GM19043 (cell line): ENCODE data around the gene AZGP1.
"Not testable (repeated sequence)": the region's sequence is repeated elsewhere in the genome, so short reads cannot be mapped to it uniquely, and the experiment has no call there.

Experiments
- ATAC-seq: cut with Tn5 transposase; IDR thresholded peaks from one replicate; pipeline ENCODE4 v1.9.1; 2021; ENCODE audit warnings: low read depth; ENCODE audit not compliant: unreplicated experiment

The AZGP1 gene

DNA sequence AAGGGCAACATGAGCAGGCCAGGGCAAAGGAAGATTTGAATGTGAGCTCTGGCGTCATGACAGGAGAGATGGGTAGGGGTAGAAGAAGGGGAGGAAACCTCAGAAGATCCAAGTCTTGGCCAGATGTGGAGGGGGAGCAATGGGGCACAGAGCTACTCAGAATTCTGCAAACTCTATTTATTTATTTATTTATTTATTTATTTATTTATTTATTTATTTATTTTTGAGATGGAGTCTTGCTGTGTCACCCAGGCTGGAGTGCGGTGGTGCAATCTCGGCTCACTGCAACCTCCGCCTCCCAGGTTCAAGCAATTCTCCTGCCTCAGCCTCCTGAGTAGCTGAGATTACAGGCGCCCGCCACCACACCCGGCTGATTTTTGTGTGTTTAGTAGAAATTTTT, 21.2 kb downstream of the AZGP1 start:
- not testable (repeated sequence) for ATAC-seq

DNA sequence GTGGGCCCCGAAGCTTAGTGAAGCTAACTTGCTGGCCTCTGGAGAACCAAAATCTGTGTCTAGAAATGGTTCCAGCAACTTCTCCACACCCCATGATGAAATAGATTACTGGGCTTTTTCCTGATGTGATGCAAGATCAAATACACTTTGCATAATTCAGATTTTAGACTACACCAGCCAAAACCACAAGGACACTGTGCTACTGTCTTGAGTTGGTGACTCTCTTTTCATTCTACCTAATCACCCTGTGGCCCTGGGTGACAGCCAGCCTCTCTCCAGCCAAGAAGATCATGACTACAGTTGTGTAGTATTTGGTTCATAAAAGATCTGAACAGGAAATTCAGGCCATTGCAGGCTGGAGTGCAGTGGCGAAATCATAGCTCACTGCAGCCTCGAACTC, 22.2 kb downstream of the AZGP1 start:
- no peak for ATAC-seq

DNA sequence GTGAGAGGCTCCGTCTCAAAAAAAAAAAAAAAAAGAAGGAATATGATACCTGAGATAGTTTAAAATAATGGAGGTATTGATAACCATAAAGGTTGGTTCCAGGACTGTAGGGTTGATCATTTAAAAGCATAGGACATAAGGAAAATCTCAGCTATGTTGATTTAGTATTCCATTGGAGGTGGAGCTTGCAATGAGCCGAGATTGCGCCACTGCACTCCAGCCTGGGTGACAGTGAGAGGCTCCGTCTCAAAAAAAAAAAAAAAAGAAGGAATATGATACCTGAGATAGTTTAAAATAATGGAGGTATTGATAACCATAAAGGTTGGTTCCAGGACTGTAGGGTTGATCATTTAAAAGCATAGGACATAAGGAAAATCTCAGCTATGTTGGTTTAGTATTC, 23.2 kb downstream of the AZGP1 start:
- ATAC-seq: not testable (repeated sequence)

DNA sequence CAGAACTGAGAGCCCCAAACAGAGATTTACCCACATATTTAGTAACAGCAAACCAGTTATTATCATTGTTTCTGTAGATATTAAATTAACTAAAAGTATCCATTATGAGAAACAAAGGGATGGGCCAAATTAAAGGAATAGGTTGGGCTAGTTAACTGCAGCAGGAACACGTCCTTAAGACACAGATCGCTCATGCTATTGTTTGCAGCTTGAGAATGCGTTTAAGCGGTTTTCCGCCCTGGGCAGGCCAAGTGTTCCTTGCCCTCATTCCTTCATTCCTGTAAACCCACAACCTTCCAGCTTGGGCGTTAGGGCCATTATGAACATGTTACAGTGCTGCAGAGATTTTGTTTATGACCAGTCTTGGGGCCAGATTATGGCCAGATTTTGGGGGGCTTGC, 25.0 kb downstream of the AZGP1 start:
- ATAC-seq: not testable (repeated sequence)

DNA sequence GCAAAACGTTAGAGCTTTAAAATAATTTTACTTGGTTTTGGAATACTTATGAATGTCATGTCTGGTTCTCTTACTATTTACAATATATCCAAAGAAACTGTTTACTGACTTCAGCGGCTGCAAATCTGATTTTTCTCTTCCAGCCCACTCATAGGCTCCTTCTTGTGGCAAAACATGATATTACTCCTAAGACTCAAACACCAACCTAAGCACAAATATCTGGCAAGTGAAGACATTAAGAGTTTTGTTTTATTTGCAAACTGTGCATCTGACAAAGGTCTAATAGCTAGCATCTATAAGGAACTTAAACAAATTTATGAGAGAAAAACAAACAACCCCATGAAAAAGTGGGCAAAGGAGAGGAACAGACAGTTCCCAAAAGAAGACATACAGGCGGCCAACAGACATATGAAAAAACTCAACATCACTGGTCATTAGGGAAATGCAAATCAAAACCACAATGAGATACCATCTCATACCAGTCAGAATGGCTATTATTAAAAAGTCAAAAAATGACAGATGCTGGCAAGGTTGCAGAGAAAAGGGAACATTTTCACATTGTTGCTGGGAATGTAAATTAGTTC, 26.1 kb downstream of the AZGP1 start:
- ATAC-seq: no peak

DNA sequence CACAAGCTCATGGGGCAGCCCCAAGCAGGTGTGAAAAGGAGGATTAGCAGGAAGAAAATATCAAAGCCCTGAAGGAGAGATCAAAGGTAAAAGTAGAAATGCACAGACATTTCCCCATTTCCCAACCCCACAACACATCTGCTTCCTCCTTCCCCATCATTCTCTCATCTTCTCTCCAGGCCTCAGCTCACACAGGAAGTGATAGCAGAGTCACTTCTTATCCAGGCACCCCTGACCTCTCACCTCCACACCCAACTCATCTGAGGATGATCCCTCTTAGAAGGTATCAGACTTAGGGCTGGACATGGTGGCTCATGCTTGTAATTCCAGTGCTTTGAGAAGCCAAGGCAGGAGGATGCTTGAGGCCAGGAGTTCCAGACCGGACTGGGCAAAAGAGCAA, 28.2 kb downstream of the AZGP1 start:
- ATAC-seq: no peak

DNA sequence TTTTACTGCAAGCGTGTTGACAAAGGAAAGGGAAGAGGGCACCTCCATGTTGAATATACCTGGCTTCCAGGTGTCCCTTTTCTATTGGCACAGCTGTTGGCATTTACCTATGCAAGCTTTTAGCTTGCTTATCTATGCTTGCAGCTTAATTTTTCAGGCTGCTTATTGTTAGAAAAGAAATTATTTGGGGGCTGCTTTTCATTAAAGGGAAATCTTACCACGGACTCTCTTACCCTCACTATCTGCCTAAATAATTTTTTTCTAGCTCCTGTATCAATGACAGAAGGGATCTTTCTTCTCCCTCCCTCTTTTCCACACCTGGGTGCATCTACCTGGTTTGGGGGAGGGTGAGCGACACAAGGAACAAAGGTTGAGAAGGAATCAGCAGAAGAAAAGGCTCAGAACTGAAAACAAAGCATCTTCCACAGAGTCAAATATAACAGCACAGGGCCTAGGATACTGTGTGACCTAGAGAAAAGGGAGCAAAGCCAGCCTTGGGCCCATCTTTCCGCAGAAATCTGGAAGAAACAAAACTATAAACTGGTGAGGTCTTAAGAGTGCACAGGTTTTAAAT, 31.2 kb downstream of the AZGP1 start:
- ATAC-seq: no peak

DNA sequence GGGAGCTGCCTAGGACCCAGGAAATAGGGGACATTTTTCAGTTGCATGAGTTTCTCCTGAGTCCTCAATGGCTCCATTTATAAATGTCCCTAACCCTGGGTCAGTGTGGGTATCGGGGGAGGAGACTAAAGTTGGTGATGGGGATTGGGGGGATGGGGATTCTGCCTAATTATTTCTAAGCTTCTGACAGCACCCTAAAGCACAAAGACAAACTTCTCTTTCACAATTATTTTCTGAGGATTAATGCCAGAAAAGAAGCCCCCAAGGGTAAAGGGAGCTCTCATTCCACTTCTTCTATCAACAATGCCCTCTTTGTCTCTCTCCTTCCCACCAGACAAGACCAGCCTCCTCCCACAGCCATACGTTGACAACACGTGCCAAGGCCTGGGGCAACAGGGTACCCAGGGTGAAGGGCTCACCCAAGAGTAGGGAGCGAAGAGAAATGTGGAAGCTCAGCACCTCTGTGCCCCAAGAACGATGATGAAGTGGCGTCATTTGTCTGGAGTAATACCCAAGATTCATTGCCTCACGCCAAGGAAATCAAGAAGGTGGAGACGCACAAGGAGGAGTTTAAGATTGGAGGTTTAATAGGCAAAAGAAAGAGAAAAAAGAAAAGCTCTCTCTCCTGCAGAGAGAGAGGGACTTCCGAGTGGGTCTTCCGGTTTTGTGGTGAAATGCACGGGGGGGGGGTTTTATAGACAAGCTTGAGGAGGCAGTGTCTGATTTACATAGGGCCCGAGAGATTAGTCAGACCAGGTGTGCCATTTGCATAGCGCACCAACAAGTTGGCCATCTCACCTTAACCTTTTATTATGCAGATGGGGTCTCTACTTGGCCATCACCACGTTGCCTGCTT, 32.0 kb downstream of the AZGP1 start:
- no peak for ATAC-seq

DNA sequence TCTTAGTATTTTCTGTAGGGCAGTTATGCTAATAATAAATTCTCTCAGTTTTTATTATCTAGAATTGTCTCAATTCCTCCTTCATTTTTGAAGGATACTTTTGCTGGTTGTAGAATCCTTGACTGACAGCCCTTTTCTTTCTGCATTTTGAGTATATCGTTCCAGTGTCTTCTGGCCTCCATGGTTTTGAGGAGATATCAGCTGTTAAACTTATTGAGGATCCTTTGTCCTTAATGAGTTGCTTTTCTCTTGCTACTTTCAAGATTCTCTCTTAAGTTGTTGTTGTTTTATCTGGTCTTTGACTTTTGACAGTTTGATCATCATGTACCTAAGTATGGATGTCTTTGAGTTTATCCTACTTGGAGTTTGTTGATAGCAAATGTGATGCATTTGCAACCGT, 37.5 kb downstream of the AZGP1 start:
- no peak for ATAC-seq

DNA sequence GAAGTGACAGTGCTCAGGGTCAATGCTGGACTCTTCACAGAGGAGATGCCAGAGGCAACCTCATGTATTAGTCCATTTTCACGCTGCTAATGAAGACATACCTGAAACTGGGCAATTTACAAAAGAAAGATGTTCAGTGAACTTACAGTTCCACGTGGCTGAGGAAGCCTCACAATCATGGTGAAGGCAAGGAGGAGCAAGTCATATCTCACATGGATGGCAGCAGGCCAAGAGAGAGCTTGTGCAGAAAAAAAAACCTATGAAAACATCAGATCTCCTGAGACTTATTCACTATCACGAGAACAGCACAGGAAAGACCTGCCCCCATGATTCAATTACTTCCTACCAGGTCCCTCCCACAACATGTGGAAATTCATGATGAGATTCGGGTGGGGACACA, 40.8 kb downstream of the AZGP1 start:
- not testable (repeated sequence) for ATAC-seq

DNA sequence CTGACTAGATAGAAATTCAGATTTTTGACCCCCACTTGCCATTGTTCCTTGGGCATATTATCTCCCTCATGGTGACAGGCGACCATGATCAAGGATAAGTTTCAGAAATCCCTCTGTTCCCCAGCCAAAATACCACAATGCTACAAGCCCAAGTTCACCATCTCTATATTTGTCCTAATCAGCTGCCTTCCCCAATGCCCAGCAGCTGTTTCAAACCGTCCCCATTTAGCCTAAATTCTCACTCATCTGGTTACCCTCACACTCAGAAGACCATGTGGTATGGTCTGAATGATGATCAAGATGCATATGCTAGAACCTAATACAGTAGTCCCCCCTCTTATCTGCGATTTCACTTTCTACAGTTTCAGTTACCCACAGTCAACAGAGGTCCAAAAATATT, 45.5 kb downstream of the AZGP1 start:
- no peak for ATAC-seq

DNA sequence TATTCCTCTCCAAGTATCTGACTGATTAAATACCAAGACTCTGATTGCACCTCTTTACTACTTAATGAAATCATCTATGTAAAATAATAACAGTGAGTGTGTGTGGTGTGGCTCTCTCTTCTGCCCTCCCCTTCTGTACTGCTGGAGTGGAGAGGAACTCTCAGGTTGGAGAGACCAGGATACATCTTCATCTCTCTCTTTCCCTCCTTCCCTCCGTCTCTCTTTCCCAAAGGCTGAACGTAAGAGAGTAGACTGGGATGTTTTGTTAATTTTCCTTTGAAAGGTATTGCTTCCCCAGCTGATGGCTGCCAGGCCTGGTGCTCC, 46.1 kb downstream of the AZGP1 start:
- ATAC-seq: no peak

DNA sequence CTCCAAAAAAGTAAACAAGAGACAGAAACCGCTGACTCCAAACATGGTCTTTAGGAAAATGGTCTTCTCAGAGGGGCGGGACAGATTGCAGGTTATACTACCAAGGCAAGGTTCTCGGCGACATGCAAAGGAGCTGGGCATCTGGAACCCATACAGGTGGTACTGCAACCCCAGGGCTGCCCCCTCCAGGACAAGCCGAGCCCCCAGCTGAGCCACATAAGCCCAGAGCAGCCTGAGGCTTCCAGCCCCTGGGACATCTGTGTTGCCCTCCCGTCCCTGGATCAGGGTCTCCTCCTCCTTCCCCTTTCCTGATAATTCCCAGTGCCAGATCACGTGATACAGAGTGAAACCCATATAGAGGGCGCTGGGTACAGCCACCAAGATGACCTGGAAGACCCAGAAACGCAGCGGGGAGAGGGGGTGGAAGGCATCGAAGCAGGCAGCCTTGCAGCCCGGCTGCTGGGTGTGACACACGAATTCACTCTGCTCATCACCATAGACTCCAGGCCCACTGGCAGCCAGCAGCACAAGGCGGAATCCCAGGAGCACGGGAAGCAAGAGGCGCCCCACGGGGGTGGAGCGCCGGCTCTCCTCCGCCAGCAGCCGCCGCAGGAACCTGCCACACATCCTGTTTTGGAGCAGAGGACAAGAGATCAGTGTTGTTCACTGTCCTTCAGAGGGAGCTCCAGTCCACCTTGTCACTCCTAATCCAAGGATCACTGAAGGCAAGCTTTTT, 46.7 kb downstream of the AZGP1 start, which contains the start of gene GJC3:
Gene GJC3, minus strand, starts transcription at position 627 of the 736 bp plus-strand sequence. Its CDS starts 0 bp downstream, at position 627.
- no peak for ATAC-seq

DNA sequence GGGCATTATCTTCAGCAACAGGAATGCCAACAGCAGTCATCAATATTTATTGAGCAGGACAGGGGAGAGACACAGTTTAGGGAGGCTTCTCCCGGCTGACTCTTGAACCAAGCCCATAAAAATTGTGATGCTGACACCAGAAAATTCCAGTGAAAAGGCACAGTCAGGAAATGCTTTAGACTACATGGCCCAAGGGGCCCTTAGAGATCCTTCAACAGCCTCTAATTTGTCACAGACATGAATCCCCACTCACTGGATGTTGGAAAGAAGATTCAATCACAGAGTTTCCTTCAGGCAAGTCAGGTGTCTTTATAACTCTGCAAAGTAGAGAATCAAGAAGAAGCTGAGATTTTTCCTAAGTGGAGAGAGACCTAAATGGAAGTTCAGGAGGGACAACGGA, 47.6 kb downstream of the AZGP1 start:
- no peak for ATAC-seq

DNA sequence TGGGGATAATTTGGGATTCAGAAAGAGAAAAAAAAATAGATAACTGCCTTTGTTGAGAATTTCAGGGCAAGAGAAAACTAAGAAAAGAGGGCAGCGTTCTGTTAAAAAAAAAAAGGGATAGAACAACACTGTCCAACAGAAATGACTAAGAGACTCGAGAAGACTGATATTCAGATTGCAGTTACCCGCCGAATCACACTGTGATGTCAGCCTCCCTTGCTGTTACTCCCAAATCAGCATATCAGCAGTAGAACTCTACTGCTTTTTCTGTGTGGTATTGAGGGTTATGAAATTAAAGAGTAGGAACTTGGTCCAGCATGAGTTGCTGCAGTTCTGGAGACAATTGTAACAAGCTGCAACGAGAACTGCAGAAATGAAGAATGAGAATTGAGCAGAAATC, 48.3 kb downstream of the AZGP1 start:
- no peak for ATAC-seq

DNA sequence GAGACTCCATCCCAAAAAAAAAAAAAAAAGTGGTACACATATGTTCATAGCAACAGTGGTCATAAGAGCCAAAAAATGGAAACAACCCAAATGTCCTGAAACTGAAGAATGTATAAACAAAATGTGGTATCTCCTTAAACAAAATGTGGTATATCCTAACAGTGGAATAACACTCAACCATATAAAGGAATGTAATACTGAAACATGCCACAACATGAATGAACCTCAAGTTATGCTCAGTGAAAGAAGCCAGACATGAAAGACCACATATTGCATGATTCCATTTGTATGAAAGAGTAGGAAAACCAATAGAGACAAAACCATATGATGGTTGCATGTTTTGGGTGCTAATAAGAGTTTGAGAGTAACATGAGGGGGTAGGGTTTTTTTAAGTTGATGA, 49.5 kb downstream of the AZGP1 start:
- no peak for ATAC-seq

DNA sequence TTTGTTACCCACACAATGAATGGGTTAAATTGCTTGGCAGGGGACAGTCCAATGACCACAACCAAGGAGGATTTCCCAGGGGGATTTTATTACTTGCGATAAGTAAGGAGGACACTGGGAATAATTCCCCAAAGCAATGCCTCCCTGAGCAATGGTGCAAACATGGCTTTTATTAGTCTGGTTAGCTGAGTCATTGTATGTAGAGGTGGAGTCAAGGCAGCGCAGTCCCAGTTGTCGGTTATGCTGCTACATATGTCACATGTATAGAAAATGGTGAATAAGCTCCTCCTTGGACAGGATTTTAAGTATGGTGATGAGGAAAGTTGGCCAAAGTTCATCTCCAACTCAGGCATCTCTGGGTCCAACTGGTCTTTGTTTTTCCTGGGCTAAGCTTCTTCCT, 52.6 kb downstream of the AZGP1 start:
- ATAC-seq: no peak

DNA sequence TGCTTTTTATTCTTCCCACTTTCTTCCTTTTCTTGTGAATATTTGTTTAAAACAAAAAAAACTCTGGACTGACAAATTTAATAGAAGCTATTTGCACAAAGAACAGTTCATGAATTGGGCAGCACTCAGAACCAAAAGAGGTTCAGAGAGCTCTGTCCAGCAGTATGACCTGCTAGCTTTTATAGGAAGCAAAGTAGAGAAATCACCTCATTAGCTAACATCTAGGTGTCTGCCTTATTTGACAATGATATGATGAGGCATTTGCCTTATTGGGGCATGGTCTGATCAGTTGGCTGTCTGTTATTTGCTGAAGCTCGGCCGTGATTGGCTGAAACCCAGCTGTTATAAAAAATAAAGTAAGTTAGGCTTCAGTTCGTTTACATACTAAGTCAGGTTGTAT, 55.7 kb downstream of the AZGP1 start:
- ATAC-seq: no peak

DNA sequence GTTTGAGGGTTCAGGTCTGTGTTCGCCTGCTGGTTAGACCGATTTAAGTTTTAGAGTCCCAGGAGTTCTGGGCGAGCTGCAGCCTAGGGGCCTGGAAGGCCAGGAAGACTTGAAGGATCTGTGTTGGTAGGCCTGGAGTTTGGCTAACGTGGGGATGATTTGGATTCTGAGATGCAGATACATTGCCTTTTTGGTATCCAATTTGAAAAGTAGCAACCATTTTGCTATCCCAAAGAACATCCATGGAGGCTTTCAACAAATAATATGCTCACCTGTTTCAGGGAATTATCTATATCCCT, 56.1 kb downstream of the AZGP1 start:
- no peak for ATAC-seq

DNA sequence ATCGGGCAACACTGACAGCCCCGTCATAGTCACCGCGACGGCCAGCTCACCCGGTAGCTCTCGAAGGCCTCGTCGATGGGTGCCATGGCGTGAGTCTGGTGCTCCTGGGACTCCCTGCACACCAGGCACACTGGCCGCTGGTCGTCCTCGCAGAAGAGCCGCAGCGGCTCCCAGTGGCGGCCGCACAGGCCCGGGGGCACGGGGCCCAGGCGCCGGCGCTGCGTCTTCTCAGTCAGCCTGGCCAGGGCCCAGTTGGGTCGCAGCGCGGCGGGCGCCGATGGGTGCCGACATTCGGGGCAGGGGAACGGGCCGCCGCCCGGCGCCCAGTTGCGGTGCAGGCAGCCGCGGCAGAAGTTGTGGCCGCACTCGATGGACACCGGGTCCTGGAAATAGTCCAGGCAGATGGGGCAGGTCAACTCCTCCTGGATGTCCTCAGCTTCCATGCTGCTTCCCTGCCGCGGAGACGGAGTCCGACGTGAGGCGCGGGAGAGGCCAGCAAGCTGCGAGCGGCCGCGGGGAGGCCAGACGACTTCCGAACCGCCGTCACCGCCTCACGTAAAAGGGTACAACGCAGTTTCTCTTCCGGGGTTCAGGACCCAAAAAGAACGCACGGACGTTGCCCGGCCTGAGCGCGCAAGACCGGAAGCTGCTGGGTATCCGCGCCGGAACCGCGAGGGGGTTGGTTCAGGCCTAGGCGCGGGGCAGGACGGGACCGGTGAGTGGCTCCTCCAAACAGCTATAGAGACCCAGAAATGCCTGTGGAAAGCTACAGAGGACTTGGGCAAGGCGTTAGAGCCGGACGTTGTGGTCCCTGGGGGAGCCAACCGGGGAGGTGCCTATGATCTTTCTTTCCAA, 56.6 kb downstream of the AZGP1 start, which contains the start of gene TRIM4:
Gene TRIM4, minus strand, starts transcription at position 572 of the 855 bp plus-strand sequence. Its CDS starts 129 bp downstream, at position 443.
- ATAC-seq: peak; percentile 97
